Breast epithelium (tissue), 3 donors: ENCODE data around the gene EHMT2.

ENCODE experiments used
- POLR2AphosphoS5 ChIP-seq, 3 donors: sonication (generic); formaldehyde crosslinking; IDR thresholded peaks; one replicate each; pipeline ENCODE4 v1.6.1; 2017; ENCODE audit warnings: antibody characterized with exemption in 3 of 3
- TF ChIP-seq, protein P1 (sequence below), 3 donors: fragments of 450-650 bp; IDR thresholded peaks; one replicate each; pipeline ENCODE4 v1.5.1; 2016 to 2017; ENCODE audit warnings: antibody characterized with exemption in 3 of 3, mild to moderate bottlenecking in 3 of 3, moderate library complexity in 3 of 3

DNA sequence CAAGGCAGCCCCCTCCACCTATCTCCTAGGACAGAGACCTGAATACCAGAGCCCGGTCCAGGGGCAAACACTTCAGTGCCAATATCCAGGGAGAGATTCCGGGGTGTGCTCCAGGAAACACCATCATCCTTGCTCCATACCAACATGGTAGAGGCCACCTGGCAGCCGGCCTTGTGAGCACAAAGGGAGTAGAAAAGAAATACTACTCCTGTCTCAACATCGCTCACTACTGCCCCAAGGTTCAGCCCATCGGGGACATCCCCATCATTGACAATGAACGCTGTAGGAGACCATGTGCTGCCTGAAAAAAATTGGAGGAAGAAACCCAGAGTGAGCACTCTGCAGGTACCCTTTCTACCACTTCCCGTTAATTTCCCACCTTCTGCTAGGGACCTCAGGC is 36.3 kb downstream of the EHMT2 start:
- TF ChIP-seq, protein P1, sequence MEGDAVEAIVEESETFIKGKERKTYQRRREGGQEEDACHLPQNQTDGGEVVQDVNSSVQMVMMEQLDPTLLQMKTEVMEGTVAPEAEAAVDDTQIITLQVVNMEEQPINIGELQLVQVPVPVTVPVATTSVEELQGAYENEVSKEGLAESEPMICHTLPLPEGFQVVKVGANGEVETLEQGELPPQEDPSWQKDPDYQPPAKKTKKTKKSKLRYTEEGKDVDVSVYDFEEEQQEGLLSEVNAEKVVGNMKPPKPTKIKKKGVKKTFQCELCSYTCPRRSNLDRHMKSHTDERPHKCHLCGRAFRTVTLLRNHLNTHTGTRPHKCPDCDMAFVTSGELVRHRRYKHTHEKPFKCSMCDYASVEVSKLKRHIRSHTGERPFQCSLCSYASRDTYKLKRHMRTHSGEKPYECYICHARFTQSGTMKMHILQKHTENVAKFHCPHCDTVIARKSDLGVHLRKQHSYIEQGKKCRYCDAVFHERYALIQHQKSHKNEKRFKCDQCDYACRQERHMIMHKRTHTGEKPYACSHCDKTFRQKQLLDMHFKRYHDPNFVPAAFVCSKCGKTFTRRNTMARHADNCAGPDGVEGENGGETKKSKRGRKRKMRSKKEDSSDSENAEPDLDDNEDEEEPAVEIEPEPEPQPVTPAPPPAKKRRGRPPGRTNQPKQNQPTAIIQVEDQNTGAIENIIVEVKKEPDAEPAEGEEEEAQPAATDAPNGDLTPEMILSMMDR (IDR thresholded peaks at IDR 0.05): no peak
- no peak for TF ChIP-seq POLR2AphosphoS5 (IDR thresholded peaks at IDR 0.05)
